ENCODE measurements around the gene TUFT1.
A peak's percentile ranks its signal among the peaks of the same experiment; 100 is the strongest.

DNA sequence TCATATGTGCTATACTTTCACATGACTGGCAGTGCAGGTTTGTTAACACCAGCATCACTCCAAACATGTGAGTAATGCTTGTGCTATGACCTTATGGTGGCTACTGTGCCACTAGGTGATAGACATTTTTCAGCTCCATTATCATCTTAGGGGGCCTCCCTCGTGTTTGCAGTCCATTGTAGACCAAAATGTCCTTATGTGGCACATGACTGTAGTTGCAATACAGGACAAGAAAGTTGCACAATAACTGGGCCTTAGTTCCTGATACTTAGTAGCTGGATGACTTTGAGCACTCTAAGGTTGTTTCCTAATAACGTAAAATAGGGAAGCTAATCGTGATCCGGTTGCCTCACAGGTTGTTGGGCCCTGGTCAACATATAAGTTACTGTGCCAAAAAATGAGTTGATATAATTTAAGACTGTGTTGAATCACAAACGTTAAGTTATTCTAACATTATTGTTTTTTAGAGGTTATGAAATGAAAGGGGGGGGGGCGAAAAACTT is 71.2 kb downstream of the TUFT1 start:
- TF ChIP-seq, protein P1, sequence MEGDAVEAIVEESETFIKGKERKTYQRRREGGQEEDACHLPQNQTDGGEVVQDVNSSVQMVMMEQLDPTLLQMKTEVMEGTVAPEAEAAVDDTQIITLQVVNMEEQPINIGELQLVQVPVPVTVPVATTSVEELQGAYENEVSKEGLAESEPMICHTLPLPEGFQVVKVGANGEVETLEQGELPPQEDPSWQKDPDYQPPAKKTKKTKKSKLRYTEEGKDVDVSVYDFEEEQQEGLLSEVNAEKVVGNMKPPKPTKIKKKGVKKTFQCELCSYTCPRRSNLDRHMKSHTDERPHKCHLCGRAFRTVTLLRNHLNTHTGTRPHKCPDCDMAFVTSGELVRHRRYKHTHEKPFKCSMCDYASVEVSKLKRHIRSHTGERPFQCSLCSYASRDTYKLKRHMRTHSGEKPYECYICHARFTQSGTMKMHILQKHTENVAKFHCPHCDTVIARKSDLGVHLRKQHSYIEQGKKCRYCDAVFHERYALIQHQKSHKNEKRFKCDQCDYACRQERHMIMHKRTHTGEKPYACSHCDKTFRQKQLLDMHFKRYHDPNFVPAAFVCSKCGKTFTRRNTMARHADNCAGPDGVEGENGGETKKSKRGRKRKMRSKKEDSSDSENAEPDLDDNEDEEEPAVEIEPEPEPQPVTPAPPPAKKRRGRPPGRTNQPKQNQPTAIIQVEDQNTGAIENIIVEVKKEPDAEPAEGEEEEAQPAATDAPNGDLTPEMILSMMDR (IDR thresholded peaks at IDR 0.05): no peak
- TF ChIP-seq POLR2A (IDR thresholded peaks at IDR 0.05) (no peak), POLR2AphosphoS5 (IDR thresholded peaks at IDR 0.05) (peak; percentile 45 to 82 (median 72))
